Kidney epithelial cell (primary cell): ENCODE data around the gene ADAMTS19. TPM values are rescaled to one million over a fixed set of nuclear protein-coding genes. Genes with fewer than 3 reads are reported as not detected.
A peak's percentile ranks its signal among the peaks of the same experiment; 100 is the strongest.

Source experiments
- DNase-seq: peaks from one replicate; pipeline ENCODE4 v3.0.0-alpha.2; 2010; ENCODE audit warnings: low read depth
- H3K27me3 ChIP-seq: 2 replicates; pipeline ENCODE4 v1.6.0; 2011; ENCODE audit warnings: low read length; ENCODE audit not compliant: control insufficient read depth, insufficient read depth
- H3K36me3 ChIP-seq: 2 replicates; pipeline ENCODE4 v1.5.1; 2011; ENCODE audit warnings: low read length; ENCODE audit not compliant: control insufficient read depth, insufficient read depth
- H3K4me3 ChIP-seq: 2 replicates; pipeline ENCODE4 v1.5.1; 2011; ENCODE audit warnings: low read depth, mild to moderate bottlenecking, control low read depth, low read length
- total RNA-seq: library from RNA; depleted of rRNA; stranded (reverse); fragments of >200 nt; gene quantifications from 2 replicates; pipeline ENCODE4 v1.2.3, GENCODE V29; 2015
- TF ChIP-seq, protein P1 (sequence below): IDR thresholded peaks from 2 replicates; pipeline ENCODE4 v1.5.1; 2011; ENCODE audit warnings: mild to moderate bottlenecking, moderate library complexity, low read length, control low read depth, inconsistent platforms; ENCODE audit not compliant: insufficient read depth, poor library complexity, severe bottlenecking

The ADAMTS19 gene
- total RNA-seq, 1 donor from 2014 or later: 0.21 TPM

DNA sequence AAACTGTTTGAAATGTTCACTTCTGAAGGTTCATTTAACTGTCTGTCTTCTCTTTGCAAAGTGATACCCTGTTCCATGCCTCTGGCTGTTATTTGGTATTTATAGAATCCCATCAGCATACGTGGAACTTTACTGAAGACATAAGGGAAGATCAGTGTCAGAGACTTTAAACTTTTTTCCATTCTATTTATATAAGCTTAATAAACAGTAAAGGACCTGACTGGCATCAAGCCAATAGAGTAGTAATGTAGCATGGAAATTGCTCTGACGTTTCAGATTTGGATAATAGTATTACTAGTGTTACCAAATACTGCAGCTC lies 192.9 kb downstream of the ADAMTS19 start:
- no peaks in the 10 kb centered on the region for H3K27me3 ChIP-seq
- H3K36me3 ChIP-seq: no peaks in the 10 kb centered on the region
- DNase-seq: no peak
- no peak overlapping the region for H3K4me3 ChIP-seq
- TF ChIP-seq, protein P1, sequence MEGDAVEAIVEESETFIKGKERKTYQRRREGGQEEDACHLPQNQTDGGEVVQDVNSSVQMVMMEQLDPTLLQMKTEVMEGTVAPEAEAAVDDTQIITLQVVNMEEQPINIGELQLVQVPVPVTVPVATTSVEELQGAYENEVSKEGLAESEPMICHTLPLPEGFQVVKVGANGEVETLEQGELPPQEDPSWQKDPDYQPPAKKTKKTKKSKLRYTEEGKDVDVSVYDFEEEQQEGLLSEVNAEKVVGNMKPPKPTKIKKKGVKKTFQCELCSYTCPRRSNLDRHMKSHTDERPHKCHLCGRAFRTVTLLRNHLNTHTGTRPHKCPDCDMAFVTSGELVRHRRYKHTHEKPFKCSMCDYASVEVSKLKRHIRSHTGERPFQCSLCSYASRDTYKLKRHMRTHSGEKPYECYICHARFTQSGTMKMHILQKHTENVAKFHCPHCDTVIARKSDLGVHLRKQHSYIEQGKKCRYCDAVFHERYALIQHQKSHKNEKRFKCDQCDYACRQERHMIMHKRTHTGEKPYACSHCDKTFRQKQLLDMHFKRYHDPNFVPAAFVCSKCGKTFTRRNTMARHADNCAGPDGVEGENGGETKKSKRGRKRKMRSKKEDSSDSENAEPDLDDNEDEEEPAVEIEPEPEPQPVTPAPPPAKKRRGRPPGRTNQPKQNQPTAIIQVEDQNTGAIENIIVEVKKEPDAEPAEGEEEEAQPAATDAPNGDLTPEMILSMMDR: no peak

DNA sequence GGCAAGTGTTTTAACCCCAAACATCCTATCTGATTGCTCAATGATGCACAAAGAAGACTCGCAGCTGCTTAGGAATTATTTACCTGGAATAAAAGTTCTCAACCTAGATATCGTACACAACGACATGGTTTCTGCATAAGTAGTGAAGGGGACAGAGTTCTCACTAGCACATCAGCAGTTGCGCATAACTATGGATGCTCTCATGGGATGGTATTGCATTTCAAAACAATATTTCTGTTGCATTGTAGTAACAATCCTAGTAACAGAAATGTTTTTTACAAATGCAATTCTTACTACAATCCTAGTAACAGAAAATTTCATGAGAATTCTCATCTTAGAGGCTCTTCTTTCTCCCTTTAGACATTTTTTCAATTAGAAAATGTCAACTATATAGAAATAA lies 193.3 kb downstream of the ADAMTS19 start:
- Histone ChIP-seq H3K4me3 (no peak overlapping the region), H3K27me3 (no peaks in the 10 kb centered on the region), H3K36me3 (no peaks in the 10 kb centered on the region)
- no peak for DNase-seq
- TF ChIP-seq, protein P1: no peak

GRCh38 chr5:129656952-129657351 lies 196.9 kb downstream of the ADAMTS19 start:
- no peaks in the 10 kb centered on the region for H3K27me3 ChIP-seq
- DNase-seq: no peak
- H3K4me3 ChIP-seq: no peak overlapping the region
- no peaks in the 10 kb centered on the region for H3K36me3 ChIP-seq
- TF ChIP-seq, protein P1: no peak

GRCh38 chr5:129658801-129659200 lies 198.7 kb downstream of the ADAMTS19 start:
- Histone ChIP-seq H3K4me3 (no peak overlapping the region), H3K36me3 (no peaks in the 10 kb centered on the region), H3K27me3 (no peaks in the 10 kb centered on the region)
- TF ChIP-seq, protein P1: no peak
- no peak for DNase-seq

DNA sequence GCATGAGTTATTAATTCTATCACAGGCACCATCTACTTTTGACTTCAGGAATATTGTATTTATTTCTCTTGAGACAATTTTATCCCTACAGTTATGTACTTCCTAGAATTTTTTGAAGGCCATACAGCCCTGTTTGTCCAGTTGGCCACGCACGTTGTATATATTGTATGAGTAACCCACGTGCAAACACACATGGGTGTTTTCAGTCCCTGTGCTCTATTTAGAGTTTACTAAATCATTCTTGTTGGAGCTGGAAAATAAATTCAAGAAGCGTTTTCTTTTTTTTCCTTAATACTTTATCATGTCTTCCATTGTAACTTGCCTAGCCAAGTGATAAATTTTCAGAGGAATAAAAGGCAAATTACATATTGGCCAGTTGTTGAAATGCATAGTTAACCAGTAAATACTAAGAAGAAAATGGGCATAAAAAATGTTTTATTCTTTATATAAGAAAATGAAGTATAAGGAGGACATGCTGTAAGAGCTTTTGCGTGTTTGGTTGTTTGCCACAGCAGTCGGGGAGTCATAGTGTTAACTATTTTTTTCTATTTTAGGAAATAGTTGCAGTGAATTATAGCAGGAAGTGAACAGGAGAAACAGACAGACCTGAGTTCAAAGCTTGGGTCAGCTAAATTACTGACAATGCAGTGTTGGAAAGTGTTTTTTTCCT lies 201.4 kb downstream of the ADAMTS19 start:
- TF ChIP-seq, protein P1: no peak
- Histone ChIP-seq H3K27me3 (no peaks in the 10 kb centered on the region), H3K36me3 (no peaks in the 10 kb centered on the region), H3K4me3 (no peak overlapping the region)
- no peak for DNase-seq

DNA sequence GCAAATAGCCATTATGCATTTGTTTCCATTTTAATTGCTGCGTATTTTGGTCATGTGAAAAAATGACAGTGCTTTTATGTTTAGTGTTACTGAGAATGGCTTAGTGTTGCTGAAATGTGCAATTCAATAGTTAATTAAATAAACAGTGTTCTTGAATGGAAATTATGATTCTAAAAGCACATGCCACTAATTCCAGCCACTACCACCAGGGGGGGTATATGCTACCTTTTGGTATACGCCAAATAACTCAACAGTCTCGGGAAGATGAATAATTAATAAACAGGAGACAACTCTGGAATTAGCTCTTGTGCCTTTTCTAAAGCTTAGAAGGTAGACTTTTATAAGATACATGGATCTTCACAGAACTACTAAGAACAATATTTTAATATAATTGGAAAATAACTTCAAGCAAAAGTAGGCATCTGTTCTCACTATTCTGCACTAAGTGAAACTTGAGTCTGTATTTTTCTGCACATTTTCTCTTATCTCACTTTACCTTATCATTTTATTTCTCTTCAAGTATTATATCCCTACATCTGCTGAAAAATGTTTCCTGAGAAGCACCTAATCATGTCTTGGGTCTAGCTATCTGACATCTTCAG lies 204.3 kb downstream of the ADAMTS19 start:
- TF ChIP-seq, protein P1: peak; percentile 83
- Histone ChIP-seq H3K4me3 (no peak overlapping the region), H3K27me3 (no peaks in the 10 kb centered on the region), H3K36me3 (no peaks in the 10 kb centered on the region)
- DNase-seq: no peak
